Lower lobe of right lung (tissue), 2 donors: ENCODE data around the gene DRGX. TPM values are rescaled to one million over a fixed set of nuclear protein-coding genes. Genes with fewer than 3 reads are reported as not detected.

ENCODE experiments used
- ATAC-seq, 2 donors: fragments of 200-7000 bp; cut with Tn5 transposase; one replicate each; pipeline ENCODE4 v1.9.1; 2020 to 2022; ENCODE audit warnings: mild to moderate bottlenecking in 2 of 2, moderate library complexity in 2 of 2
- DNase-seq: peaks from one replicate; pipeline ENCODE4 v3.0.0-alpha.2; 2020
- H3K27ac ChIP-seq: fragments of 200-600 bp; one replicate; pipeline ENCODE4 v1.8.0; 2022
- H3K27me3 ChIP-seq: fragments of 200-600 bp; one replicate; pipeline ENCODE4 v1.8.0; 2022; ENCODE audit warnings: low read depth
- H3K36me3 ChIP-seq: fragments of 200-600 bp; one replicate; pipeline ENCODE4 v1.8.0; 2022; ENCODE audit warnings: mild to moderate bottlenecking
- H3K4me1 ChIP-seq: fragments of 200-600 bp; one replicate; pipeline ENCODE4 v1.8.0; 2022
- H3K4me3 ChIP-seq: fragments of 200-600 bp; one replicate; pipeline ENCODE4 v1.8.0; 2022; ENCODE audit warnings: mild to moderate bottlenecking
- H3K9me3 ChIP-seq: fragments of 200-600 bp; one replicate; pipeline ENCODE4 v1.8.0; 2022
- intact Hi-C: fragments of 100-400 bp; cut with DNase I; formaldehyde crosslinking; loops from one replicate; pipeline ENCODE4 v1.11.0; 2022
- total RNA-seq: library from RNA; stranded (reverse); fragmentation: NEBNext Ultra II Directional; extraction: Animal tissue kit (Norgen Biotek cat#: 25700); gene quantifications from one replicate; pipeline ENCODE4 v1.2.1, GENCODE V29; 2021
- TF ChIP-seq, protein P1 (sequence below): fragments of 200-600 bp; IDR thresholded peaks from one replicate; pipeline ENCODE4 v1.8.0; 2022; ENCODE audit warnings: antibody characterized with exemption, mild to moderate bottlenecking
- donor health status: DM: no; HTN: yes; CAD: no; lungs with severe emphysema.

The DRGX gene
- total RNA-seq, 1 donor from 2014 or later = not detected

DNA sequence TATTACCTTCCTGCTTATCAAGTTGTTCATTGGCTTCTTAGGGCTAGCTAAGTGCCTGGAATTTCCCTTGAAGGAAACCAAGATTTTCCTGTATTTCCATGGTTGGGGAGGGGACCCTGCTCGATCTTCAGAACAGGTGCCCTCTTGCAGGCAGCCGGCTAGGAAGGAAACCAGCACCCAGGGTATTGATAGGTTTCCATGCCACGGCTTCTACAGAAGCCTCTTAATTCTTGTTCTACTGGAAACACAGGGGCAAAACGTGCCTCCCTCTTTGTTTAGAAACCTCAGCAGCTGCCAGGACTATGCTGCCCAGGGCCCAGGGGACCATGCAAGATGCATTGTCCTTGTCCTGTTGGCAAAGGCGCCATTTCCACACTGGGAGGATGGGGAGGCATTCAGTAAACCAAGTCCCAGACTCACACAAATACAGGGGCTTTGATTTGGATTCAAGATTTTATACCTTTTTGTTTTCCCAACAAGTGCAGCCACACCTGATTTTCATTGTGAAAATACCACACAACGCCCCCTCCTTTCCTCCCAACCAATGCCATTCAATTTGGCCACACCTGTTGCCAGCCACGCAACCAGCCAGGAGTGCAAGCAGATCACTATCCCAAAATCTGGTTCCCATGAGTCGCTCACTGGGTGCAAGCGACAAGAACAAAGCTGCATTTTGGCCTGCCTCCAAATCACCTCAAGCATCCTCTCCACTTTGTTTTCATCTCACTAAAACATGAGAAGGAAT, 67.3 kb downstream of the DRGX start:
- TF ChIP-seq, protein P1, sequence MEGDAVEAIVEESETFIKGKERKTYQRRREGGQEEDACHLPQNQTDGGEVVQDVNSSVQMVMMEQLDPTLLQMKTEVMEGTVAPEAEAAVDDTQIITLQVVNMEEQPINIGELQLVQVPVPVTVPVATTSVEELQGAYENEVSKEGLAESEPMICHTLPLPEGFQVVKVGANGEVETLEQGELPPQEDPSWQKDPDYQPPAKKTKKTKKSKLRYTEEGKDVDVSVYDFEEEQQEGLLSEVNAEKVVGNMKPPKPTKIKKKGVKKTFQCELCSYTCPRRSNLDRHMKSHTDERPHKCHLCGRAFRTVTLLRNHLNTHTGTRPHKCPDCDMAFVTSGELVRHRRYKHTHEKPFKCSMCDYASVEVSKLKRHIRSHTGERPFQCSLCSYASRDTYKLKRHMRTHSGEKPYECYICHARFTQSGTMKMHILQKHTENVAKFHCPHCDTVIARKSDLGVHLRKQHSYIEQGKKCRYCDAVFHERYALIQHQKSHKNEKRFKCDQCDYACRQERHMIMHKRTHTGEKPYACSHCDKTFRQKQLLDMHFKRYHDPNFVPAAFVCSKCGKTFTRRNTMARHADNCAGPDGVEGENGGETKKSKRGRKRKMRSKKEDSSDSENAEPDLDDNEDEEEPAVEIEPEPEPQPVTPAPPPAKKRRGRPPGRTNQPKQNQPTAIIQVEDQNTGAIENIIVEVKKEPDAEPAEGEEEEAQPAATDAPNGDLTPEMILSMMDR = no peak
- H3K27me3 ChIP-seq = no peaks in the 10 kb centered on the region
- DNase-seq (no peak), ATAC-seq (no peak)
- no peaks in the 10 kb centered on the region for H3K9me3 ChIP-seq
- no peaks in the 10 kb centered on the region for H3K4me1 ChIP-seq
- H3K27ac ChIP-seq = no peak overlapping the region
- no peak overlapping the region for H3K4me3 ChIP-seq
- H3K36me3 ChIP-seq = no peaks in the 10 kb centered on the region
- intact Hi-C loops = no loop called here

DNA sequence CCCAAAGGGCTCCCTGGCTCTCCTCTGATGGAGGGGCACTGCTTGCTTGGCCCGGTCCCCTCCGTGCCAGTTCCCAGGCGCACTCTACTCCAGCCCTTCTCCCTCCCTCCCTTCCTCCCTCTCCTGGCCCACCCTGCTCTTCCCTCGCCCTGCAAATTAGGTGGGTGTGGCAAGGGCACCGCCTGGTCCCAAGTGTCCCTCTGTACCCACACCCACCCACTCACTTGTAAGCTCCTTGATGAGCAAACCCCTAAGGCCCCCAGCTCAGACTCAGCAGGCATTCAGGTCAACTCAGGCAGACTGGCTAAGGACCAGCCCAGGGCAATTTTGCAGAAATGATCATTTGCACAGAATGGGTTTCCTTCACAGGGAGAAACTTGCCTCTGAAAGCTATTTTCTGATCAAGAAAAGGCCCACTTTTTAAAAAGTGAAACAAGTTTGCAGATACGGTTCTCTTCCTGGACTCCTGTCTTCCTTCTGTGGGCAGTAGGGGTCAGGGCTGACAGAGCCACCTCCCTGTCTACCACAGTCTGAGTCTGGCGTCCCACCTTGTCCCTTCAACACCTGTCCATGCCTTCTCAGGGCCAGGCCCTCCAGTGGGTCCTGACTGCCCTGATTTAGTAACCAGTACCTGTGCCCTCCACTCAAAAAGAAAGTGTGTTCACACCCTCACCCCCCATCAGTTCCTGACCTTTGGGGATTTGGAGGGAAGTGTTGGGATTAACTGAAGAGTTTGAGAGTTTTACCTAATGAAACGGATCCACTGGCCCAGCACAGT, 68.7 kb downstream of the DRGX start:
- Histone ChIP-seq H3K9me3 (no peaks in the 10 kb centered on the region), H3K4me1 (no peaks in the 10 kb centered on the region), H3K36me3 (no peaks in the 10 kb centered on the region), H3K27me3 (no peaks in the 10 kb centered on the region), H3K4me3 (no peak overlapping the region), H3K27ac (no peak overlapping the region)
- DNase-seq (no peak), ATAC-seq (no peak)
- TF ChIP-seq, protein P1 = no peak
- intact Hi-C loops = no loop called here

DNA sequence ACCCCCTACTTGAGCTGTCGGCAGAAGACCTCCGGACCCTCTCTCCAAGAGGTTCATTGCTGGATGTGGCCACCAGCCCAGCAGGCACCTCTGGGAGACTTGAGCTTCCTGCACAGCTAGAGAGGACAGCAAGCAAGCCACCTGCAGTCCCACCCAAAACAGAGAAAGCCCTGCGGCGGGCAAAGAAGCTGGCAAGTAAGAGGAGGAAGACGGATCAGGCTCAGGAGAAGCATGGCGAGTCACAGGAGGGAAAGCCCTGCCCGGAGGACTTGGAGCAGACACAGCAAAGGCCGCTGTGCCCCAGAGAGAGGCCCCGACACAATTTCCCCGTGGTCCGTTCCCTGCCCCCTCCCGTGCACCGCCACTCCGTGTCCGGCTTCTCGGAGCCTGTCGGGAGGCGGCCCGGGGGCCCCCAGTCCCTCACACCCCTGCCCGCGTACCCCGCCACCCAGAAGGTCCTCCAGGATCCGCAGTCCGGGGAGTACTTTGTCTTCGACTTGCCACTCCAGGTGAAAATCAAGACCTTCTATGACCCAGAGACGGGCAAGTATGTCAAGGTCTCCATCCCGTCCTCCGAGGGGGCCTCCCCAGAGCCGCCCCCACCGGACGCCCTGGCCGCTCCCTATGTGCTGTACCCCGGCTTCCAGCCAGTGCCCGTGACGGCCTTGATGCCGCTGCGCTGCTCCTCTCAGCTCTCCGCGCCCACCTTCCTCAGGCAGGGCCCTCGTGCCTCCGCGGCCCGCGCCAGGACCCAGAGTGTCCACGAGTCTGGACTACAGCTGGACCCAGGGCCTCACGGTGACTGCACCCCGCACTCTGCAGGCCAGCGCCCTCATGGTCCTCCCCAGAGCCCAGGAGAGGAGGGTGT, 69.7 kb downstream of the DRGX start:
- H3K4me3 ChIP-seq = no peak overlapping the region
- H3K36me3 ChIP-seq = no peaks in the 10 kb centered on the region
- intact Hi-C loops = no loop called here
- DNase-seq (no peak), ATAC-seq (no peak)
- no peak overlapping the region for H3K27ac ChIP-seq
- no peaks in the 10 kb centered on the region for H3K4me1 ChIP-seq
- TF ChIP-seq, protein P1 = no peak
- no peaks in the 10 kb centered on the region for H3K9me3 ChIP-seq
- H3K27me3 ChIP-seq = no peaks in the 10 kb centered on the region

DNA sequence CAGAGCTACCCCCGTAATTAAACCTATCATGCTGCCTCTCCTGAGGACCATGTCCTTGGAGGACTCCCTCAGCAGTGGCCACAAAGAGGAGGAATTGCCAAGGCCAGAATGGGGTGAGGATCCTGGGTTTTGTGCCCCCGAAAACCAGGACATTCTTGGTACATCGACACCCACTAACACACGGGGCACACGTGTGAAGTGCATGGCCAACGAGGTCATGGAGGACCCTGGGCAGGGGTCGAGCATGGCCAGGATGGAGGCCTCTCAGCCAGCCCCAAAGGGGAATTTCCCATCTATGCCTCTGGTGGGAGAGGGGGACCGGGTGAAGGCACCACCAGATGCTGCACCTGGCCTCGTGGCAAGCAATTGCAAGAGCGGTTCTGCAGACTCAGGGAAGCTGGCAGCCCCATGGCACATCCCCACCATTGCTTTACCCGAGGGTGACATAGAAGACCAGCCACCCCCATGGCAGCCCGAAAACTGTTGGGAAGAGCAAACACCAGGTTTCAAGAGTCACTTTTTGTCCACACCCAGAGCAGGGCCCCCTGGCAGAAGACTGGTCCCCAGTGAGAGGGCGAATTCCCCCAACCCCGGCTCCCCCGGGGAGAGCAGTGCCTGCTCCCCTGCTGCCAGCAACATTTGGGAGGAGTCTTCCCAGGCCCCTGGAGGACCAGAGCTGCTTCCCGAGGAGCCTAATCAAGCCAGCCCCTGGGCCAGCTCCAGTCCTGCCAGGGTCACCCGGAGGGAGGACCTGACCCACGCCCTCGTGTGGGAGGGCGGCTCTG, 70.6 kb downstream of the DRGX start:
- ATAC-seq = peak in 1 of 2 donors; percentile 21
- no peaks in the 10 kb centered on the region for H3K4me1 ChIP-seq
- no peak for DNase-seq
- H3K27ac ChIP-seq = no peak overlapping the region
- TF ChIP-seq, protein P1 = no peak
- no peak overlapping the region for H3K4me3 ChIP-seq
- no peaks in the 10 kb centered on the region for H3K9me3 ChIP-seq
- intact Hi-C loops = no loop called here
- H3K36me3 ChIP-seq = no peaks in the 10 kb centered on the region
- H3K27me3 ChIP-seq = no peaks in the 10 kb centered on the region

DNA sequence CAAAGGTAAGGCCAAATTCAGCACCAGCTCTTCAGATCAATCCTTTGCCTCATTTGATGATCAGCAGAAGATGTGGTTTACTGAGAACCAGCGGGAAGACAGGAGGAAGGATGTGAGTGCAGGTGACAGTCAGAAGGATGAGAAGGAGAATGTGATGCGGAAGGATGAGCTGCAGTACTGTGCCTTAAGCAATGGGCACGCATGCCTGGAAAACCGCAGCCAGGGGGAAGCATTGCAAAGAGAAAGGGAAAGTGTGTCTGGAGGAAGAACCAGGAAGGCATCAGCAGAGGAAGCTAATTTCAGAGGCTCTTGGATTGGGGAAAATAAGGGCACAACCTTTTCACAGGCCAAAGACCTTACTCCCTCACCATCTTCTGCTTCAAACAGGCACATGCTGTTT, 71.2 kb downstream of the DRGX start:
- TF ChIP-seq, protein P1 = no peak
- Histone ChIP-seq H3K4me1 (no peaks in the 10 kb centered on the region), H3K36me3 (no peaks in the 10 kb centered on the region), H3K27ac (no peak overlapping the region), H3K4me3 (no peak overlapping the region), H3K9me3 (no peaks in the 10 kb centered on the region), H3K27me3 (no peaks in the 10 kb centered on the region)
- DNase-seq = no peak
- intact Hi-C loops = no loop called here
- peak; percentile 24 to 63 for ATAC-seq
